Activated CD4-positive, alpha-beta T cell treated with anti-CD3 and anti-CD28 coated beads for 24 hours (primary cell): Measurements from ENCODE around the gene TMEM248.
"Not testable (repeated sequence)": the region's sequence is repeated elsewhere in the genome, so short reads cannot be mapped to it uniquely, and the experiment has no call there.

Experiments
- DNase-seq, 2 donors: peaks; one replicate each; pipeline ENCODE4 v3.0.0-alpha.2; 2020; ENCODE audit warnings: low read depth in 2 of 2

TMEM248 gene

GRCh38 chr7:66950763-66951162, 29.7 kb downstream of the TMEM248 start:
- DNase-seq = no peak

GRCh38 chr7:66952343-66953043, 31.5 kb downstream of the TMEM248 start:
- DNase-seq = no peak

- no peak for DNase-seq
These were observed 32.0 kb downstream of the TMEM248 start for GRCh38 chr7:66953044-66953427.

GRCh38 chr7:66957595-66958290, 36.7 kb downstream of the TMEM248 start:
- DNase-seq = no peak

GRCh38 chr7:66958538-66959350, 37.7 kb downstream of the TMEM248 start:
- no peak for DNase-seq

- DNase-seq = no peak
These were observed 39.2 kb downstream of the TMEM248 start for GRCh38 chr7:66960192-66960591.

- no peak for DNase-seq
These were observed 40.1 kb downstream of the TMEM248 start for GRCh38 chr7:66961096-66961495.

GRCh38 chr7:66964411-66964810, 43.4 kb downstream of the TMEM248 start:
- DNase-seq = no peak

GRCh38 chr7:66967029-66967428, 46.0 kb downstream of the TMEM248 start:
- no peak for DNase-seq

GRCh38 chr7:66969001-66969400, 48.0 kb downstream of the TMEM248 start:
- not testable (repeated sequence) for DNase-seq

- no peak for DNase-seq
These were observed 49.3 kb downstream of the TMEM248 start for GRCh38 chr7:66970310-66970709.

GRCh38 chr7:66974986-66975590, 54.1 kb downstream of the TMEM248 start:
- no peak for DNase-seq

- not testable (repeated sequence) for DNase-seq
These were observed 57.3 kb downstream of the TMEM248 start for GRCh38 chr7:66978312-66978711.

- not testable (repeated sequence) for DNase-seq
These were observed 58.0 kb downstream of the TMEM248 start for GRCh38 chr7:66979013-66979412.

- DNase-seq = not testable (repeated sequence)
These were observed 59.3 kb downstream of the TMEM248 start for GRCh38 chr7:66980336-66980735.

- DNase-seq = not testable (repeated sequence)
These were observed 68.5 kb downstream of the TMEM248 start for GRCh38 chr7:66989552-66989951.

- not testable (repeated sequence) for DNase-seq
These were observed 73.0 kb downstream of the TMEM248 start for GRCh38 chr7:66994051-66994450.

- peak; percentile 8 to 15 for DNase-seq
These were observed 73.6 kb downstream of the TMEM248 start for GRCh38 chr7:66994691-66995049.

- DNase-seq = peak; percentile 82 to 85
These were observed 74.2 kb downstream of the TMEM248 start, which contains the start of gene SBDS for GRCh38 chr7:66995050-66995776. Gene SBDS (minus strand): TSS chr7:66995586. CDS start chr7:66995417, 169 bp downstream.

GRCh38 chr7:66996444-66997191, 75.6 kb downstream of the TMEM248 start, which contains the start of gene TYW1:
Gene TYW1 (plus strand): TSS chr7:66996833. CDS start chr7:66996979, 146 bp downstream.
- peak; percentile 96 to 97 for DNase-seq
